HUES6 (cell line): ENCODE data around the gene ZNF862.
"Not testable (repeated sequence)": the region's sequence is repeated elsewhere in the genome, so short reads cannot be mapped to it uniquely, and the experiment has no call there.

Experiments
- H3K27ac ChIP-seq: 2 replicates; pipeline ENCODE4 v1.7.0; 2013; ENCODE audit warnings: low read depth, mild to moderate bottlenecking, low read length, inconsistent platforms
- H3K27me3 ChIP-seq: 2 replicates; pipeline ENCODE4 v1.6.1; 2013; ENCODE audit warnings: low read length; ENCODE audit not compliant: control insufficient read depth, insufficient read depth
- H3K36me3 ChIP-seq: 2 replicates; pipeline ENCODE4 v1.6.1; 2013; ENCODE audit warnings: low read length; ENCODE audit not compliant: control insufficient read depth, insufficient read depth
- H3K4me1 ChIP-seq: 2 replicates; pipeline ENCODE4 v1.6.1; 2013; ENCODE audit warnings: low read length; ENCODE audit not compliant: control insufficient read depth, insufficient read depth
- H3K4me3 ChIP-seq: 2 replicates; pipeline ENCODE4 v1.5.1; 2013; ENCODE audit warnings: low read depth, low read length
- H3K9ac ChIP-seq: one replicate; pipeline ENCODE4 v1.6.1; 2013; ENCODE audit warnings: mild to moderate bottlenecking, low read length
- H3K9me3 ChIP-seq: 2 replicates; pipeline ENCODE4 v1.6.1; 2013; ENCODE audit warnings: low read depth, low read length; ENCODE audit not compliant: control insufficient read depth, insufficient read depth

ZNF862 gene

GRCh38 chr7:149825567-149826343 is 12.4 kb upstream of the ZNF862 start:
- H3K9me3 ChIP-seq = peaks cover 17% of the 10 kb centered on the region
- H3K27me3 ChIP-seq = peaks cover 7% of the 10 kb centered on the region
- no peak overlapping the region for H3K9ac ChIP-seq
- H3K36me3 ChIP-seq = no peaks in the 10 kb centered on the region
- no peak overlapping the region for H3K27ac ChIP-seq
- no peak overlapping the region for H3K4me3 ChIP-seq
- no peaks in the 10 kb centered on the region for H3K4me1 ChIP-seq

DNA sequence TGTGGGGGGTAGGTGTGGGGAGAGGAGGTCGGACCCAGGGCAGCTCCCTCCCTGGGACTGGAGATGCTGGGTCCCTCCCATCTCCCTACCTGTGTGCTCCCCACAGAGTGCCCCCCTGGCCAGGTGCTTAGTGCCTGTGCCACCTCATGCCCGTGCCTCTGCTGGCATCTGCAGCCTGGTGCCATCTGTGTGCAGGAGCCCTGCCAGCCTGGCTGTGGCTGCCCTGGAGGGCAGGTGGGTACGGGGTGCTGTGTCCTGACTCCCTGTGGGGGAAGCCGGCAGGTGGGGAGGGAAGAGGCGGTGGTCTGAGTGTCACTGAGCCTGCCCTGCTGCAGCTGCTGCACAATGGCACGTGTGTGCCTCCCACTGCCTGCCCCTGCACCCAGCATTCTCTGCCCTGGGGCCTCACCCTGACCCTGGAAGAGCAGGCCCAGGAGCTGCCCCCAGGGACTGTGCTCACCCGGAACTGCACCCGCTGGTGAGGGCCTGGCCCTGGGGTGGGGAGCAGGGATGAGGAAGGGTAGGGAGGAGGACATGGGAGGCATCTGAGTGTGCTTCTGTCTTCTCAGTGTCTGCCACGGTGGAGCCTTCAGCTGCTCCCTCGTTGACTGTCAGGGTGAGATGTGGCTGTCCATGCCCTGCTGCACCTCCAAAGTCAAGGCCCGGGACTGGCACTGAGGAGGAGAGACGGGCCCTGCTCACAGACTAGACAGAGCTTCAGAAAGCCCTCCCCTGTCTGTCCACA is 11.7 kb upstream of the ZNF862 start:
- H3K4me1 ChIP-seq = peaks cover 6% of the 10 kb centered on the region
- H3K4me3 ChIP-seq = no peak overlapping the region
- H3K9ac ChIP-seq = no peak overlapping the region
- peaks cover 10% of the 10 kb centered on the region for H3K27me3 ChIP-seq
- H3K9me3 ChIP-seq = peaks cover 17% of the 10 kb centered on the region
- H3K36me3 ChIP-seq = no peaks in the 10 kb centered on the region
- H3K27ac ChIP-seq = no peak overlapping the region

GRCh38 chr7:149827089-149827981 is 10.8 kb upstream of the ZNF862 start:
- Histone ChIP-seq H3K4me3 (no peak overlapping the region), H3K4me1 (peaks cover 9% of the 10 kb centered on the region), H3K27ac (no peak overlapping the region), H3K9ac (no peak overlapping the region), H3K27me3 (peaks cover 10% of the 10 kb centered on the region), H3K9me3 (peaks cover 17% of the 10 kb centered on the region), H3K36me3 (no peaks in the 10 kb centered on the region)

DNA sequence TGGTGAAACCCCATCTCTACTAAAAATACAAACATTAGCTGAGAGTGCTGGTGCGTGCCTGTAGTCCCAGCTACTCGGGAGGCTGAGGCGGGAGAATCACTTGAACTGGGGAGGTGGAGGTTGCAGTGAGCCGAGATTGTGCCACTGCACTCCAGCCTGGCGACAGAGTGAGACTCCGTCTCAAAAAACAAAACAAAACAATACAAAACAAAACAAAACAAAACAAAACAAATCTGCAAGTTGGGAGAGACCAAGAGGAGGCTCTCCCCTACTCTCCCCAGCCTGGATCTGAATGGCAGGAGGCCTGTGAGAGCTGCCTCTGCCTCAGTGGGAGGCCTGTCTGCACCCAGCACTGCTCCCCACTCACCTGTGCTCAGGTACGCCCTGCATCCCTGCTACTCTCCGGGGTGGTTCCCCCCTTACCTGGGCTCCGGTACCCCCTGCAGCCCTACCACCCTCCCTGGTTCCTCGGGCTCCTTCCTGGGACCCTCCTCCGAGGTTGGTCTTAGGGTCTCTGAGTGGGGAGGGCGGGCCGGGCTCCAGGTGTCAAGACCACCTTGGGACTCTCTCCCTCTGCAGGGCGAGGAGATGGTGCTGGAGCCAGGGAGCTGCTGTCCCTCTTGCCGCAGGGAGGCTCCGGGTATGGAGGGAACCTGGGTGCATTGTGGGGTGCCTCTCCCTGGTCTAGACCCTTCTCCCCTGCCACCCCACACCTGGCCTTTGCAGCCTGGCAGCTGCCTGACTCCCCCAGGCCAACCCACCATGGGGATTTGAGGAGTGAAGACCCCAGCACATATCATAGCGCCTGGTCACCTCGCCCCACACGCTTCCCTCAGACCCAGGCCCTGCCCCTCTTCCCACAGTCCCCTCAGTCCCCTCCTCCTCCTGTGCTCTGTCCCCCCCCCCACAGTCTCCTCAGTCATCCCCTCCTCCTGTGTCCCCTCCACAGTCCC is 9.5 kb upstream of the ZNF862 start:
- no peak overlapping the region for H3K4me3 ChIP-seq
- H3K36me3 ChIP-seq = no peaks in the 10 kb centered on the region
- peaks cover 8% of the 10 kb centered on the region for H3K9me3 ChIP-seq
- no peak overlapping the region for H3K9ac ChIP-seq
- H3K4me1 ChIP-seq = peaks cover 9% of the 10 kb centered on the region
- peaks cover 10% of the 10 kb centered on the region for H3K27me3 ChIP-seq
- no peak overlapping the region for H3K27ac ChIP-seq

DNA sequence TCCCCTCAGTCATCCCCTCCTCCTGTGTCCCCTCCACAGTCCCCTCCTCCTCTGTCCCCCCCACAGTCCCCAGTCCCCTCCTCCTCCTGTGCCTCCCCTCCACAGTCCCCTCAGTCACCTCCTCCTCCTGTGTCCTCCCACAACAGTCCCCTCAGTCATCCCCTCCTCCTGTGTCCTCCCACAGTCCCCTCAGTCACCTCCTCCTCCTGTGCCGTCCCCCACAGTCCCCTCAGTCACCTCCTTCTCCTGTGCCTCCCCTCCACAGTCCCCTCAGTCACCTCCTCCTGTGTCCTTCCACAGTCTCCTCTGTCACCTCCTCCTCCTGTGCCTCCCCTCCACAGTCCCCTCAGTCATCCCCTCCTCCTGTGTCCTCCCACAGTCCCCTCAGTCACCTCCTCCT is 7.6 kb upstream of the ZNF862 start:
- H3K36me3 ChIP-seq, H3K27ac ChIP-seq, H3K4me3 ChIP-seq, H3K4me1 ChIP-seq, H3K9ac ChIP-seq, H3K9me3 ChIP-seq: not testable (repeated sequence)
- H3K27me3 ChIP-seq = peaks cover 27% of the 10 kb centered on the region

DNA sequence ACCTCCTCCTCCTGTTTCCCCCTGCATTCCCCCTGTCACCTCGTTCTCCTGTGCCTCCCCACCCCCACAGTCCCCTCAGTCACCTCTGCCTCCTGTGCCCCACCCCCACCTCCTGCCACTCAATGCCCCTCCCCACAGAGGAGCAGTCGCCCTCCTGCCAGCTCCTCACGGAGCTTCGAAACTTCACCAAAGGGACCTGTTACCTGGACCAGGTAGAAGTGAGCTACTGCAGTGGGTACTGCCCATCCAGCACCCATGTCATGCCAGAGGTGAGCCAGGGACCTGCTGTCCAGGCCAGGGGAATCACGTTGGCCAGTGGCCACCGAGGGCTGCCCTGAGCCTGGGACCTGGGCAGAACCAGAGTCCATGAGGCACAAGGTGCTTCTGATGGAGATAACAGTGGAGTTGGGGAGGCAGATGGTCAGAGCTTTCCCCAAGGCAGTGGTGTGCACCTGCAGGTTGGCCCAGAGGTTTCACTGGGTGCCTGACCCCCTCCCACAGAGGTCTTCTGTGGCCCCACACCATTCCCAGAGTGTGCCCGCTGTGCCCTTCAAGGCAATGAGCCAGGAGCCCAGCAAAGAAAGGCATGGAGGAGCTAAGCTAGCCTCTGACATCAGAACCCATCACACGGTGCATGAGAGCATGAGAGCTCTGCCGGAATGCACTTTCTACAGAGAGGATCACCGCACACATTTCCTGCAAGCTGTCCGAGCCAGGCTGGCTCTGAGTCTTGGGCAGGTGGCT is 7.0 kb upstream of the ZNF862 start:
- Histone ChIP-seq H3K4me1 (peaks cover 9% of the 10 kb centered on the region), H3K27me3 (peaks cover 27% of the 10 kb centered on the region), H3K9me3 (no peaks in the 10 kb centered on the region), H3K36me3 (no peaks in the 10 kb centered on the region), H3K4me3 (no peak overlapping the region), H3K27ac (no peak overlapping the region), H3K9ac (no peak overlapping the region)

- H3K36me3 ChIP-seq = no peaks in the 10 kb centered on the region
- H3K9me3 ChIP-seq = no peaks in the 10 kb centered on the region
- H3K27me3 ChIP-seq = peaks cover 27% of the 10 kb centered on the region
- H3K27ac ChIP-seq = no peak overlapping the region
- H3K4me3 ChIP-seq = no peak overlapping the region
- H3K9ac ChIP-seq = no peak overlapping the region
- H3K4me1 ChIP-seq = peaks cover 9% of the 10 kb centered on the region
Measured at GRCh38 chr7:149831741-149832219, 6.4 kb upstream of the ZNF862 start.

GRCh38 chr7:149832332-149833041 is 5.7 kb upstream of the ZNF862 start:
- Histone ChIP-seq H3K27ac (no peak overlapping the region), H3K27me3 (peaks cover 27% of the 10 kb centered on the region), H3K9ac (no peak overlapping the region), H3K4me3 (no peak overlapping the region), H3K36me3 (no peaks in the 10 kb centered on the region), H3K4me1 (peaks cover 9% of the 10 kb centered on the region), H3K9me3 (no peaks in the 10 kb centered on the region)

DNA sequence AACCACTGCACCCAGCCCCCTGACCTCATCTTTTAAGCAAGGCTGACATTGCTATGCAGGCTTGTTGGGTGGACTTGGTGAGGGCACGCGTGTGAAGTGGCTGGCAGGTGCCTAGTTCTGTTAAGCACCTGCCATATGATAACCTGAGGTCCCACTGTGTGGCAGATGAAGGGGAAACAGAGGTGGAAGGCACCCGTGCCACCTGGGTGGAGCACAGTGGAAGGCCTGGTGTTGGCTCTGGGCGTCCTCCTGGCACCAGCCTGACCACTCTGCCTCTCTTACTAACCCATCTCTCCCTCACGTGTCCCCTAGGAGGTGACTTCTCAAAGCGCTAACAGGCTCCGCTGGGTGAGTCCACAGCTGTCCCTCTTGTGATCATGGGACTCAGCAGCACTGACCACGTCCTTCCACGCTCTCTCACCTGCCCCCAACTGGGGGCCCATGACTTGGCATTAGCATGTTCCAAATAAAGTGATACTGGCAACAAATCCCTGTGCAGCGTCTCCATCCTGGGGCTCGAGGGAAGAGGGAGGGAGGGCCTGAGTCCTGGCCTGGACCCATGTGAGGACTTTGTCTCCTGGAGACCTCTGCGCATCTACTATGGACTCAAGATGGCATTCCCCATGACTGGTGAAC is 4.6 kb upstream of the ZNF862 start:
- Histone ChIP-seq H3K27ac (no peak overlapping the region), H3K27me3 (peaks cover 27% of the 10 kb centered on the region)

More for the DNA sequence above, 4.6 kb upstream of the ZNF862 start:
- H3K36me3 ChIP-seq = no peaks in the 10 kb centered on the region
- peaks cover 12% of the 10 kb centered on the region for H3K4me1 ChIP-seq
- H3K9me3 ChIP-seq = no peaks in the 10 kb centered on the region
- no peak overlapping the region for H3K4me3 ChIP-seq
- H3K9ac ChIP-seq = no peak overlapping the region
